IMR-90 (cell line): ENCODE results near the gene ZNF492. TPM values are rescaled to one million over a fixed set of nuclear protein-coding genes. Genes with fewer than 3 reads are reported as not detected.

ENCODE experiments used
- ATAC-seq: fragments of 200-7000 bp; cut with Tn5 transposase; 2 replicates; pipeline ENCODE4 v1.9.1; 2020; ENCODE audit warnings: low read depth, mild to moderate bottlenecking, moderate library complexity
- BruUV-seq: library from RNA; stranded (reverse); fragments of 400-500 nt; replicated peaks from 2 replicates; lab custom pipeline; 2021; lab: Mats Ljungman, UMichigan
- CTCF ChIA-PET: fragments of 300-600 bp; formaldehyde crosslinking; extraction: SDS; loops from one replicate; lab custom pipeline; 2021; ENCODE audit warnings: antibody characterized with exemption; lab: Yijun Ruan, JAX
- POLR2A ChIA-PET: fragments of 300-600 bp; sonication (Branson Sonifier 250); formaldehyde crosslinking; loops from one replicate; lab custom pipeline; 2022; ENCODE audit warnings: antibody characterized with exemption; ENCODE audit not compliant: unreplicated experiment; lab: Charles Lee
- DNase-seq: peaks from one replicate; pipeline ENCODE4 v3.0.0; 2013
- H2AFZ ChIP-seq: replicated peaks from 2 replicates; pipeline ENCODE3; 2013; ENCODE audit warnings: low read length, mild to moderate bottlenecking; ENCODE audit not compliant: poor library complexity
- H2AK5ac ChIP-seq: 2 replicates; pipeline ENCODE4 v1.6.1; 2013; ENCODE audit warnings: low read depth, low read length, inconsistent platforms
- H2AK9ac ChIP-seq: replicated peaks from 2 replicates; pipeline ENCODE3; 2013; ENCODE audit warnings: mild to moderate bottlenecking, low read depth, low read length, moderate library complexity; ENCODE audit not compliant: poor library complexity
- H2BK120ac ChIP-seq: 2 replicates; pipeline ENCODE4 v1.6.1; 2013; ENCODE audit warnings: low read depth, low read length, inconsistent platforms
- H2BK15ac ChIP-seq: 3 replicates; pipeline ENCODE4 v1.6.1; 2013; ENCODE audit warnings: low read depth, low read length, inconsistent platforms
- H2BK20ac ChIP-seq: 2 replicates; pipeline ENCODE4 v1.6.1; 2013; ENCODE audit warnings: low read depth, mild to moderate bottlenecking, inconsistent platforms, low read length, moderate library complexity
- H2BK5ac ChIP-seq: 2 replicates; pipeline ENCODE4 v1.6.1; 2013; ENCODE audit warnings: mild to moderate bottlenecking, low read depth, low read length, inconsistent platforms; ENCODE audit not compliant: poor library complexity, severe bottlenecking
- H3K14ac ChIP-seq: replicated peaks from 2 replicates; pipeline ENCODE4 v1.6.1; 2013; ENCODE audit warnings: low read depth, low read length, inconsistent platforms
- H3K18ac ChIP-seq: 2 replicates; pipeline ENCODE4 v1.6.1; 2013; ENCODE audit warnings: low read depth, low read length, control low read depth
- H3K23ac ChIP-seq: 2 replicates; pipeline ENCODE4 v1.6.1; 2013; ENCODE audit warnings: low read depth, low read length, inconsistent platforms
- H3K27ac ChIP-seq: 2 replicates; pipeline ENCODE4 v1.5.1; 2013; ENCODE audit warnings: mild to moderate bottlenecking, control low read depth, low read length; ENCODE audit not compliant: insufficient read depth
- H3K27me3 ChIP-seq: 2 replicates; pipeline ENCODE4 v1.6.1; 2013; ENCODE audit warnings: low read length; ENCODE audit not compliant: control insufficient read depth, insufficient read depth
- H3K36me3 ChIP-seq: 2 replicates; pipeline ENCODE4 v1.6.1; 2013; ENCODE audit warnings: low read length, mixed read lengths; ENCODE audit not compliant: control insufficient read depth, insufficient read depth
- H3K4ac ChIP-seq: 2 replicates; pipeline ENCODE4 v1.6.1; 2013; ENCODE audit warnings: low read depth, low read length, inconsistent platforms
- H3K4me1 ChIP-seq: 2 replicates; pipeline ENCODE4 v1.6.1; 2013; ENCODE audit warnings: low read length, mixed read lengths; ENCODE audit not compliant: control insufficient read depth, insufficient read depth
- H3K4me2 ChIP-seq: 2 replicates; pipeline ENCODE4 v1.6.1; 2013; ENCODE audit warnings: low read depth, mild to moderate bottlenecking, control low read depth, low read length, moderate library complexity
- H3K4me3 ChIP-seq: 2 replicates; pipeline ENCODE4 v1.5.1; 2013; ENCODE audit warnings: low read depth, mild to moderate bottlenecking, control low read depth, low read length, moderate library complexity; ENCODE audit not compliant: insufficient read depth
- H3K56ac ChIP-seq: 2 replicates; pipeline ENCODE4 v1.6.1; 2013; ENCODE audit warnings: low read length, inconsistent platforms; ENCODE audit not compliant: insufficient read depth; ENCODE audit errors: extremely low read depth
- H3K79me1 ChIP-seq, 2 experiments: 2 replicates each; pipeline ENCODE4 v1.6.1; 2013; ENCODE audit warnings: low read length in 2 of 2, inconsistent platforms in 1 of 2, low read depth in 1 of 2
- H3K9ac ChIP-seq: 2 replicates; pipeline ENCODE4 v1.6.1; 2013; ENCODE audit warnings: low read depth, low read length, control low read depth
- H3K9me1 ChIP-seq: 2 replicates; pipeline ENCODE4 v1.6.1; 2013; ENCODE audit warnings: low read length, inconsistent platforms; ENCODE audit not compliant: insufficient read depth
- H3K9me3 ChIP-seq: 2 replicates; pipeline ENCODE4 v1.6.1; 2013; ENCODE audit warnings: low read length; ENCODE audit not compliant: control insufficient read depth, insufficient read depth
- H4K20me1 ChIP-seq: 2 replicates; pipeline ENCODE4 v1.6.1; 2013; ENCODE audit warnings: low read length, inconsistent platforms; ENCODE audit not compliant: insufficient read depth
- H4K5ac ChIP-seq: 2 replicates; pipeline ENCODE4 v1.6.1; 2013; ENCODE audit warnings: mild to moderate bottlenecking, low read depth, low read length, control low read depth
- H4K8ac ChIP-seq, 2 experiments: 2 replicates each; pipeline ENCODE4 v1.6.1; 2013; ENCODE audit warnings: low read depth in 2 of 2, low read length in 2 of 2, control low read depth in 1 of 2, inconsistent platforms in 1 of 2
- H4K91ac ChIP-seq: 2 replicates; pipeline ENCODE4 v1.6.1; 2013; ENCODE audit warnings: low read depth, low read length, inconsistent platforms; ENCODE audit not compliant: insufficient read depth
- BHLHE40 ChIP-seq: fragments of 150-350 bp; IDR thresholded peaks from 2 replicates; pipeline ENCODE4 v1.6.1; 2016; ENCODE audit warnings: mild to moderate bottlenecking, low read depth, low read length
- RFX5 ChIP-seq: IDR thresholded peaks from 2 replicates; pipeline ENCODE4 v1.8.0; 2012; ENCODE audit warnings: low read depth, mild to moderate bottlenecking, low read length, moderate library complexity
- WGBS, 2 experiments: methylation state at CpG; one replicate each; pipeline versions ENCODE4 v1.1.5 to v1.1.7; 2013; ENCODE audit warnings: missing lambda C conversion rate in 2 of 2; ENCODE audit not compliant: insufficient read length in 1 of 2; ENCODE audit errors: extremely low coverage in 2 of 2; 5-methylcytosine and 5-hydroxymethylcytosine counted together
- dilution Hi-C: fragments of 300-500 bp; cut with HindIII; formaldehyde crosslinking; loops from one replicate; pipeline ENCODE4 v1.14.3; 2018; ENCODE audit warnings: low sequenced_read_pairs; ENCODE audit not compliant: unreplicated experiment
- in situ Hi-C: fragments of 300-500 bp; cut with MboI; formaldehyde crosslinking; loops from 3 replicates; pipeline ENCODE4 v1.14.3; 2019; ENCODE audit warnings: low sequenced_read_pairs, inconsistent platforms, mixed read lengths
- intact Hi-C: fragments of 100-400 bp; cut with micrococcal nuclease; formaldehyde crosslinking; loops from 2 replicates; pipeline ENCODE4 v1.10.0; 2022
- polyA plus RNA-seq, 3 experiments: library from polyadenylated mRNA; depleted of rRNA; stranded (reverse); fragments of >200 nt; gene quantifications; 2 replicates each; pipeline ENCODE4 v1.2.3, GENCODE V29; 2012; ENCODE audit warnings: low replicate concordance in 1 of 3
- total RNA-seq: library from RNA; depleted of rRNA; stranded (reverse); fragments of >200 nt; gene quantifications from 2 replicates; pipeline ENCODE4 v1.2.3, GENCODE V29; 2012
- TF ChIP-seq, protein P1 (sequence below): conservative IDR thresholded peaks from 2 replicates; pipeline ENCODE4 v1.5.1; 2012; ENCODE audit warnings: mild to moderate bottlenecking, low read depth, low read length, improper control_type of control experiment

Gene ZNF492
- total and polyA plus RNA-seq, 2 of the 4 experiments (the other 2 are of a cell fraction) = 0.19 to 1.3 TPM

DNA sequence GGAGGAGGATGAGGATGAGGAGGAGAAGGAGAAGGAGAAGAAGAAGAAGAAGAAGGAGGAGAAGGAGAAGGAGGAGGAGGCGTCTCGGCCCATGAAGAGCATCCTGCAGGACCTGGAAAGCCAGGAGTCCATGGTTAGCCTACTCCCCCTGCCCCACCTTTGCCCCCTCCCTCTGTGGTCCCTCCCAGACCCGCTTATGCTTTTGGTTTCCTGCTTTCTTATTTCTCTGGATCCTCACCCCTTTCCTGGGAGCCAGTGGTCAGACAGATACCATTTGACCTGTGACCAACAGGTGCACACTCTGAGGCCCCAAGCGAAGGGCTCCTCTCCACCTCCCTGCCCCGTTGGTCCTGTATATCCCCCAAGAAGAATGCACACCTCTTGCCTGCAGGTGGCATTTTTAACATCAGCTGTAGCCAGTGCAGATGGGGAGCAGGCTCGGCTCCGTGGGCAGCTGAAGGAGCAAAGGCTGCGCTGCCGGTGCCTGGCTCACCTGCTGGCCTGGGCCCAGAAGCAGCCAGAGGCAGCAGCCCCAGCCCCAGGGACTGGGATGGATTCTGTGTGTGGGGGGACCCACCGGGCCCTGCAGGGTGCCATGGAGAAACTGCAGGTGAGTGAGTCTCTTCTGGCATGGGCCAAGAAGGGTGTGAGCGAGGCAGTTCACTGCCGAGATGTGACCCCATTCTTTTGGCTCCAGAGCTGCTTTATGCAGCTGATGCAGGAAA, 32.1 kb upstream of the ZNF492 start (continued):
- TF ChIP-seq, protein P1, sequence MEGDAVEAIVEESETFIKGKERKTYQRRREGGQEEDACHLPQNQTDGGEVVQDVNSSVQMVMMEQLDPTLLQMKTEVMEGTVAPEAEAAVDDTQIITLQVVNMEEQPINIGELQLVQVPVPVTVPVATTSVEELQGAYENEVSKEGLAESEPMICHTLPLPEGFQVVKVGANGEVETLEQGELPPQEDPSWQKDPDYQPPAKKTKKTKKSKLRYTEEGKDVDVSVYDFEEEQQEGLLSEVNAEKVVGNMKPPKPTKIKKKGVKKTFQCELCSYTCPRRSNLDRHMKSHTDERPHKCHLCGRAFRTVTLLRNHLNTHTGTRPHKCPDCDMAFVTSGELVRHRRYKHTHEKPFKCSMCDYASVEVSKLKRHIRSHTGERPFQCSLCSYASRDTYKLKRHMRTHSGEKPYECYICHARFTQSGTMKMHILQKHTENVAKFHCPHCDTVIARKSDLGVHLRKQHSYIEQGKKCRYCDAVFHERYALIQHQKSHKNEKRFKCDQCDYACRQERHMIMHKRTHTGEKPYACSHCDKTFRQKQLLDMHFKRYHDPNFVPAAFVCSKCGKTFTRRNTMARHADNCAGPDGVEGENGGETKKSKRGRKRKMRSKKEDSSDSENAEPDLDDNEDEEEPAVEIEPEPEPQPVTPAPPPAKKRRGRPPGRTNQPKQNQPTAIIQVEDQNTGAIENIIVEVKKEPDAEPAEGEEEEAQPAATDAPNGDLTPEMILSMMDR = no peak

DNA sequence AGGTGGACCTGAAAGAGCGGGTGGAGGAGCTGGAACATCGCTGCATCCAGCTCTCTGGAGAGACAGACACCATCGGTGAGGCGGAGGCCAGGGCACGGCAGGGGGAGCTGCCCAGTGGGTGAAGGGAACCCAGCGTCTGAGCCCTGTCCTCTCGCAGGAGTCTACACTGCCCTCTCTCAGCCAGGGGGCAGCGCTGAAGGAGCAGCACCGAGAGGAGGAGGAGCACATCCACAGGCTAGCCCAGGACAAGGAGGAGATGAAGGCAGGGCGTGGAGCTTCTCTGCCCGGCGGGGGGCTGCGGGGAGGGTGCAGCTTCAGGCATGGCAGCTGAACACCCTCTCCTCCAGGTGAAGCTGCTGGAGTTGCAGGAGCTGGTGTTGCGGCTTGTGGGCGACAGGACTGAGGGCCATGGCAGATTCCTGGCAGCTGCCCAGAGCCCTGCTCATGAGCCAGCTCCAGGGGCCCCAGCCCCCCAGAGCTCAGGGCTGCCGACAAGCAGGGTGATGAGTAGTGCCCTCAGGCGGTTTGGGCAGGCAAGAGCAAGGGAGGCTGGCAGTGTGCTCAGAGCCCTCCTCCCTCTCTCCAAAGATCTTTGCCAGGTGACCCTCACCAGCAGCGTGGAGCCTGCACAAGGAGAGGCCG, 31.4 kb upstream of the ZNF492 start:
- H4K91ac ChIP-seq = no peak overlapping the region
- ChIA-PET CTCF (no interaction called here), POLR2A (no interaction called here)
- no peaks in the 10 kb centered on the region for H3K9me1 ChIP-seq
- no peak overlapping the region for H3K9ac ChIP-seq
- no peak overlapping the region for H2AK9ac ChIP-seq
- ATAC-seq = no peak
- no peak overlapping the region for H4K5ac ChIP-seq
- H3K18ac ChIP-seq = no peak overlapping the region
- no peak overlapping the region for H3K4ac ChIP-seq
- H3K4me2 ChIP-seq = no peak overlapping the region
- H2BK5ac ChIP-seq = no peak overlapping the region
- no peak overlapping the region for H3K56ac ChIP-seq
- H3K14ac ChIP-seq = no peak overlapping the region
- H2BK20ac ChIP-seq = no peak overlapping the region
- H3K23ac ChIP-seq = no peak overlapping the region
- no peak overlapping the region for H2AFZ ChIP-seq
- DNase-seq = no peak
- H3K27me3 ChIP-seq = no peaks in the 10 kb centered on the region
- BruUV-seq = no TSS peak
- H4K20me1 ChIP-seq = no peaks in the 10 kb centered on the region
- dilution Hi-C loops (no loop called here), in situ Hi-C loops (no loop called here), intact Hi-C loops (no loop called here)
- no peaks in the 10 kb centered on the region for H3K4me1 ChIP-seq
- H3K79me1 ChIP-seq = no peaks in the 10 kb centered on the region
- H2AK5ac ChIP-seq = no peak overlapping the region
- H3K27ac ChIP-seq = no peak overlapping the region
- whole genome bisulfite sequencing, 2 experiments = 80% methylated on average over 7 of the region's 19 CpGs; no CpG with 5 or more reads in 1 of the 2 experiments
- no peaks in the 10 kb centered on the region for H3K36me3 ChIP-seq
- no peak overlapping the region for H2BK120ac ChIP-seq
- no peak overlapping the region for H4K8ac ChIP-seq
- no peak overlapping the region for H3K4me3 ChIP-seq
- peaks cover 71% of the 10 kb centered on the region for H3K9me3 ChIP-seq
- no peak overlapping the region for H2BK15ac ChIP-seq
- TF ChIP-seq BHLHE40 (no peak), RFX5 (no peak)
- TF ChIP-seq, protein P1 = no peak
